Thyroid gland (tissue), 4 donors: ENCODE data around the gene GPC5. TPM values are rescaled to one million over a fixed set of nuclear protein-coding genes. Genes with fewer than 3 reads are reported as not detected.

Experiments
- DNase-seq, 2 donors: peaks; one replicate each; pipeline ENCODE4 v3.0.0-alpha.2; 2019
- H3K27ac ChIP-seq, 3 donors: fragments of 200-600 bp; sonication (generic); 1 replicate in 2 of 3; 2 replicates in 1 of 3; pipeline ENCODE4 v1.5.1; 2016 to 2019; ENCODE audit warnings: mild to moderate bottlenecking in 1 of 3, moderate library complexity in 1 of 3
- H3K27me3 ChIP-seq: fragments of 200-600 bp; sonication (generic); one replicate; pipeline ENCODE4 v1.5.1; 2019
- H3K36me3 ChIP-seq, 2 donors: fragments of 200-600 bp; sonication (generic); one replicate each; pipeline ENCODE4 v1.5.1; 2016 to 2019
- H3K4me1 ChIP-seq, 2 donors: fragments of 200-600 bp; sonication (generic); one replicate each; pipeline ENCODE4 v1.5.1; 2017 to 2019
- H3K4me3 ChIP-seq, 3 donors: fragments of 200-600 bp; sonication (generic); replicated peaks in 1 of 3; 1 replicate in 2 of 3; 2 replicates in 1 of 3; pipeline ENCODE4 v1.5.1; 2016; ENCODE audit warnings: mild to moderate bottlenecking in 1 of 3
- H3K9me3 ChIP-seq: fragments of 200-600 bp; sonication (generic); one replicate; pipeline ENCODE4 v1.5.1; 2017
- CTCF ChIP-seq, 6 experiments: fragments of 200-600 bp in 3 of 6; fragments of 450-650 bp in 3 of 6; sonication (generic) in 3 of 6; IDR thresholded peaks; one replicate each; pipeline ENCODE4 v1.5.1; 2016 to 2019; ENCODE audit warnings: antibody characterized with exemption in 6 of 6, mild to moderate bottlenecking in 2 of 6, inconsistent platforms in 1 of 6, moderate library complexity in 1 of 6
- POLR2A ChIP-seq, 2 donors: fragments of 450-650 bp; IDR thresholded peaks; one replicate each; pipeline ENCODE4 v1.6.1; 2017; ENCODE audit warnings: antibody characterized with exemption in 2 of 2, mild to moderate bottlenecking in 2 of 2, moderate library complexity in 1 of 2
- WGBS, 2 donors: methylation state at CpG; one replicate each; pipeline ENCODE4 v1.1.5; 2017; 5-methylcytosine and 5-hydroxymethylcytosine counted together
- intact Hi-C: fragments of 100-400 bp; cut with DNase I; formaldehyde crosslinking; loops from one replicate; pipeline ENCODE4 v1.15.1; 2023
- total RNA-seq, 4 donors: library from RNA; depleted of rRNA; stranded (reverse); fragments of >200 nt; gene quantifications; one replicate each; pipeline ENCODE4 v1.2.3, GENCODE V29; 2016

The GPC5 gene
- total RNA-seq, 4 donors from 2014 or later: 0.67 to 2.3 (median 1.3) TPM

GRCh38 chr13:91978571-91978970, 580.1 kb downstream of the GPC5 start:
- Histone ChIP-seq H3K27me3 (no peaks in the 10 kb centered on the region), H3K4me3 (no peak overlapping the region), H3K4me1 (no peaks in the 10 kb centered on the region), H3K27ac (no peak overlapping the region), H3K36me3 (no peaks in the 10 kb centered on the region), H3K9me3 (no peaks in the 10 kb centered on the region)
- intact Hi-C loops: no loop called here
- TF ChIP-seq CTCF (IDR thresholded peaks at IDR 0.05) (no peak), POLR2A (IDR thresholded peaks at IDR 0.05) (no peak)
- DNase-seq: no peak

- Histone ChIP-seq H3K27me3 (no peaks in the 10 kb centered on the region), H3K4me1 (no peaks in the 10 kb centered on the region), H3K36me3 (no peaks in the 10 kb centered on the region), H3K4me3 (no peak overlapping the region), H3K9me3 (no peaks in the 10 kb centered on the region), H3K27ac (no peak overlapping the region)
- no peak for TF ChIP-seq POLR2A (IDR thresholded peaks at IDR 0.05)
- DNase-seq: no peak
- intact Hi-C loops: no loop called here
- WGBS, 2 donors: 79 to 84% methylated on average over 4 of the region's 4 CpGs
Observed at GRCh38 chr13:91986761-91987483, 588.5 kb downstream of the GPC5 start.

- no peak overlapping the region for H3K4me3 ChIP-seq
- WGBS, 2 donors: 76 to 81% methylated on average over 3 of the region's 3 CpGs
- no peaks in the 10 kb centered on the region for H3K9me3 ChIP-seq
- no peak overlapping the region for H3K27ac ChIP-seq
- TF ChIP-seq CTCF (IDR thresholded peaks at IDR 0.05) (no peak), POLR2A (IDR thresholded peaks at IDR 0.05) (no peak)
- no peaks in the 10 kb centered on the region for H3K4me1 ChIP-seq
- H3K36me3 ChIP-seq: no peaks in the 10 kb centered on the region
- no peak for DNase-seq
- intact Hi-C loops: no loop called here
- no peaks in the 10 kb centered on the region for H3K27me3 ChIP-seq
Observed at GRCh38 chr13:91988331-91988730, 589.9 kb downstream of the GPC5 start.

- Histone ChIP-seq H3K27me3 (no peaks in the 10 kb centered on the region), H3K4me1 (no peaks in the 10 kb centered on the region), H3K36me3 (no peaks in the 10 kb centered on the region), H3K27ac (no peak overlapping the region), H3K4me3 (no peak overlapping the region), H3K9me3 (no peaks in the 10 kb centered on the region)
- no peak for DNase-seq
- WGBS, 2 donors: 76 to 83% methylated on average over 3 of the region's 3 CpGs
- TF ChIP-seq CTCF (IDR thresholded peaks at IDR 0.05): no peak
- TF ChIP-seq POLR2A (IDR thresholded peaks at IDR 0.05): no peak
- intact Hi-C loops: no loop called here
Observed at GRCh38 chr13:92012787-92013186, 614.4 kb downstream of the GPC5 start.

- Histone ChIP-seq H3K9me3 (no peaks in the 10 kb centered on the region), H3K27ac (no peak overlapping the region), H3K36me3 (no peaks in the 10 kb centered on the region), H3K4me3 (no peak overlapping the region), H3K27me3 (no peaks in the 10 kb centered on the region), H3K4me1 (no peaks in the 10 kb centered on the region)
- 89% methylated on average over 13 of the region's 13 CpGs for WGBS, 2 donors
- intact Hi-C loops: no loop called here
- no peak for DNase-seq
- TF ChIP-seq POLR2A (IDR thresholded peaks at IDR 0.05): no peak
- no peak for TF ChIP-seq CTCF (IDR thresholded peaks at IDR 0.05)
Observed at GRCh38 chr13:92017737-92018136, 619.3 kb downstream of the GPC5 start.
